OCI-LY3 (cell line): Measurements from ENCODE around the gene DGCR6L.

Experiments used
- CTCF ChIP-seq: fragments of 200-600, 300-600 bp; sonication (generic); IDR thresholded peaks from 2 replicates; pipeline ENCODE4 v1.5.1; 2014; ENCODE audit warnings: antibody characterized with exemption, low read length, low read depth
- EZH2phosphoT487 ChIP-seq: fragments of 200-600 bp; shearing (Covaris generic); IDR thresholded peaks from 2 replicates; pipeline ENCODE4 v1.6.1; 2018; ENCODE audit warnings: antibody characterized with exemption, mixed run types, low read depth

GRCh38 chr22:20305894-20306645 lies 13.8 kb downstream of the DGCR6L start:
- TF ChIP-seq CTCF (no peak), EZH2phosphoT487 (no peak)
